A549 (cell line): Measurements from ENCODE around the gene SGCD.

ENCODE experiments used
- POLR2A ChIP-seq: IDR thresholded peaks from 2 replicates; pipeline ENCODE4 v1.6.1; 2012; ENCODE audit warnings: mild to moderate bottlenecking, low read length
- TF ChIP-seq, protein P1 (sequence below): fragments of 450-650 bp; IDR thresholded peaks from 2 replicates; pipeline ENCODE4 v1.6.1; 2014; ENCODE audit warnings: antibody characterized with exemption

- TF ChIP-seq, protein P1, sequence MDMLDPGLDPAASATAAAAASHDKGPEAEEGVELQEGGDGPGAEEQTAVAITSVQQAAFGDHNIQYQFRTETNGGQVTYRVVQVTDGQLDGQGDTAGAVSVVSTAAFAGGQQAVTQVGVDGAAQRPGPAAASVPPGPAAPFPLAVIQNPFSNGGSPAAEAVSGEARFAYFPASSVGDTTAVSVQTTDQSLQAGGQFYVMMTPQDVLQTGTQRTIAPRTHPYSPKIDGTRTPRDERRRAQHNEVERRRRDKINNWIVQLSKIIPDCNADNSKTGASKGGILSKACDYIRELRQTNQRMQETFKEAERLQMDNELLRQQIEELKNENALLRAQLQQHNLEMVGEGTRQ = no peak
- TF ChIP-seq POLR2A = no peak
Measured at GRCh38 chr5:156446526-156446925, 119.6 kb downstream of the SGCD start.
